Left hindlimb (tissue), 1 donor: ENCODE results near the gene SRPK2.
"Not testable (repeated sequence)": the region's sequence is repeated elsewhere in the genome, so short reads cannot be mapped to it uniquely, and the experiment has no call there.

ENCODE experiments used
- DNase-seq: peaks from one replicate; pipeline ENCODE4 v3.0.0-alpha.2; 2018

SRPK2 gene

GRCh38 chr7:105216786-105217185 lies 171.9 kb downstream of the SRPK2 start:
- DNase-seq, result no peak

DNA sequence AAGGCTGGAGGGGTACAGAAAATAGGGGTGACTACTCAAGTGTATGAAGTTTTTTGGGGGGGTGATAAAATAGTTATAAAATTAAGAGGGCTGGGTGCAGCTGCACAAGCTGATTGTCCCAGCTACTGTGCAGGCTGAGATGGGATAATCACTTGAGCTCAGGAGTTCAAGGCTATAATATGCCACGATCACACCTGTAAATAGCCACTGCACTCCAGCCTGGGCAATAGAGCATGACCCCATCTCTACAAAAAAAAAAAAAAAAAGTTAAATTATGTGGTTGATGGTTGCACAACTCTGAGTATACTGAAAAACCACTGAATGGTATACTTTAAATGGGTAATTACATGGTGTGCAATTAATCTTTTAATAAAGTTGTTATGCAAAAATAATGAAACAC lies 172.9 kb downstream of the SRPK2 start:
- DNase-seq, result no peak

DNA sequence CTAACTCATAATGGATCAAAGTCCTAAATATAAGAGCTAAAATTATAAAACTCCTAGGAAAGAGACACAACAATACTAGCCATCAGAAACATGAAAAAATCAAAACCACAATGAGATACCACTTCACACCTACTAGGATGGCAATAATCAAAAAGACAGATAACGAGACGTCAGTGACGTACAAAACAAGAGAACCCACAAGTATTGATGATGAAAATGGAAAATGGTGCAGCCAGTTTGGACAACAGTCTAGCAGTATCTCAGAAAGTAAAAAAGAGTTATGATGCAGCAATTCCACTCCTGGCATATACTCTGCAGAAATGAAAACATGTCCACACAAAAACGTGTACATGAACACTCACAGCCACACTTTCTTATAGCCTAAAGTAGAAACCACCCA lies 173.5 kb downstream of the SRPK2 start:
- no peak for DNase-seq

- DNase-seq, result no peak
These were observed 175.1 kb downstream of the SRPK2 start for GRCh38 chr7:105213611-105214010.

GRCh38 chr7:105212212-105212611 lies 176.5 kb downstream of the SRPK2 start:
- DNase-seq, result no peak

GRCh38 chr7:105210721-105211205 lies 178.0 kb downstream of the SRPK2 start:
- no peak for DNase-seq

DNA sequence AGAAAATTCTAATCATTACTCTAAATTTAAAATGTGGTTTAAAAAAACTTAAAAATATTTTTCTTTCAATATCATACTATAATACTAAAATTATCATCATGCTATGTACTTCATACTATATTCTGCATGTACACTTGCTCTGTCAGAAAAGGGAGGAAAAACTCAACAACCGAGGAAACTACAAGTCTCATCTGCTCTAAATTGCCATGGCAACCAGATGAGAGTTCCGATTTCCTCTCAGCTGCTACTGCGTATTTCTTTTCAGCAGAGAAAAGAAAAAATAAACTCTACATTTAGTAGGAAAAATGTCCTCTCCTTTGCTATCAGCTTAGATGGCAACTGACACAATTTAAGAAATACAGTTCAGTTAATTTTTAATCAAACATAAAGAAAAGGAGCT lies 178.9 kb downstream of the SRPK2 start:
- DNase-seq, result no peak

DNA sequence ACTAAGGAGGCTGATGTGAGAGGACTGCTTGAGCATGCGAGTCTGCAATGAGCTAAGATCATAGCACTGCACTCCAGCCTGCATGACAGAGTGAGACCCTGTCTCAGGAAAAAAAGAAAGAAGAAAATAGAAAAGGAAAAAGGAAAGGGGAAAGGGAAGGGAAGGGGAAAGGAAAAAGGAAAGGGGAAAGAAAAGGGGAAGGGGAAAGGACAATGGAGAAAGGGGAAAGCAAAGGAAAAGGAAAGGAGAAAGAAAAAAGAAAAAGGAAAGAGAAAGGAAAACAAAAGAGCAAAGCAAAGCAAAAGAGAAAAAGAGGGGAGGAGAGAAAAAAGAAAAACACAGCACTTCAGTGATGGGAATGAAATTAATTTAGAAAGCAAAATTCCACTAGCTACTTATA lies 179.3 kb downstream of the SRPK2 start:
- no peak for DNase-seq

- DNase-seq, result no peak
These were observed 181.7 kb downstream of the SRPK2 start for GRCh38 chr7:105206985-105207384.

- DNase-seq, result no peak
These were observed 183.0 kb downstream of the SRPK2 start for GRCh38 chr7:105205592-105206237.

GRCh38 chr7:105204953-105205352 lies 183.8 kb downstream of the SRPK2 start:
- DNase-seq, result no peak

DNA sequence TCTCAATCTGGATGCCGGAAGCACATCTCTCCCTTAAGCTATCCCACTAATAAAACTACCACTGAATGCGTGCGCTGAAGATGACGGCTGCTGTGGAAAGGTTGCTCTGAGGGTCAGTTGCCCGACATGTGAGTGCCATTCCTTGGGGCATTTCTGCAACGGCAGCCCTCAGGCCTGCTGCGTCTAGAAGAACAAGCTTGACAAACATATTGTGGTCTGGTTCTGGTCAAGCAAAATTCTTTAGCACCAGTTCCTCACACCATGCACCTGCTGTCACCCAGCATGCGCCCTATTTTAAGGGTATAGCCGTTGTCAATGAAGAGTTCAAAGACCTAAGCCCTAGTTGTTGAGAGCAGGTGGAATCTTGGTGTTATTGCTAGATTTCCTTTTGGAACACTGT lies 184.2 kb downstream of the SRPK2 start:
- no peak for DNase-seq

DNA sequence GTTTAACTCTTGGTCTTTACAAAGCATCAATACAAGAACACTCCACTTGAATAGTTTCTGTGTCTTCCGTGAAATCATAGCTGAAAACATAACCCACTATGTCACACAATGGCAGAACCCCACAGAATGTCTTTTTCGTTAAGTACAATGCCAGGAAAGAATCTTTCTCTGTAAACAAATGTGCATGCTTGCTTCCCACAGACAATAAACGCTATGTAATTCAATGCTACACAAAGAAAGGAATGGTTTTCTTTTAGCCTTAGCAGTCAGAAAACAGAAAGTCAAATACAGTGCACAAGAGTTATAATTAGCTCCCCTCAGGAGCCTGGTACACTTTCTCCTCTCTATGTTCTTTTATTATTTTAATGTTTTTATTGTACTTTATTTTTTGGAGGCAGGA lies 186.1 kb downstream of the SRPK2 start:
- no peak for DNase-seq

- DNase-seq, result no peak
These were observed 189.3 kb downstream of the SRPK2 start for GRCh38 chr7:105199386-105199785.

GRCh38 chr7:105198223-105198622 lies 190.5 kb downstream of the SRPK2 start:
- no peak for DNase-seq

DNA sequence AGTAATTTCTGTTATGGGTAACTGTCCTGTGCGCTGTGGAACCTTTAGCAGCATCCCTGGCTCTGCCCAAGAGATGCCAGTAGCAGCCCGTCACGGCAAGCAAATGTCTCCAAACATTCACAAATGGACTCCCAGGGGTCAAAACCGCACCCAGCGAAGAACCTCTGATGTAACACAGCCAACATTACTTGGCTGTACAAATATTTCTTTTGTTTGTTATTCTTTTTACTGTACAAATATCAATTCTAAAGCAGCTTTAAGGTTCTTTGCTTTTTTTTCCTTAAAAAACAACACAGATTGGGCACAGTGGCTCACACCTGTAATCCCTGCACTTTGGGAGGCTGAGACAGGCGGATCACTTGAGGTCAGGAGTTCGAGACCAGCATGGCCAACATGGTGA lies 192.2 kb downstream of the SRPK2 start:
- DNase-seq, result no peak

GRCh38 chr7:105195891-105196290 lies 192.8 kb downstream of the SRPK2 start:
- DNase-seq, result no peak

DNA sequence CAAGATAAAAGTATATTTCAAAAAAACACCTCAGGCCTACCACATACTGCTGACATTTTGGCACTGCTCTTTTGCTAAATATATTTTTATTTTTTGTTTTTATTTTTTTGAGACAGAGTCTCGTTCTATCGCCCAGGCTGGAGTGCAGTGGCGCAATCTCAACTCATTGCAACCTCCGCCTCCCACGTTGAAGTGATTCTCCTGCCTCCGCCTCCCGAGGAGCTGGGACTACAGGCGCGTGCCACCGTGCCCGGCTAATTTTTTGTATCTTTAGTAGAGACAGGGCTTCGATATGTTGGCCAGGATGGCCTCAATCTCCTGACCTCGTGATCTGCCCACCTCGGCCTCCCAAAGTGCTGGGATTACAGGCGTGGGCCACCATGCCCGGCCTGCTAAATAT lies 193.8 kb downstream of the SRPK2 start:
- not testable (repeated sequence) for DNase-seq

DNA sequence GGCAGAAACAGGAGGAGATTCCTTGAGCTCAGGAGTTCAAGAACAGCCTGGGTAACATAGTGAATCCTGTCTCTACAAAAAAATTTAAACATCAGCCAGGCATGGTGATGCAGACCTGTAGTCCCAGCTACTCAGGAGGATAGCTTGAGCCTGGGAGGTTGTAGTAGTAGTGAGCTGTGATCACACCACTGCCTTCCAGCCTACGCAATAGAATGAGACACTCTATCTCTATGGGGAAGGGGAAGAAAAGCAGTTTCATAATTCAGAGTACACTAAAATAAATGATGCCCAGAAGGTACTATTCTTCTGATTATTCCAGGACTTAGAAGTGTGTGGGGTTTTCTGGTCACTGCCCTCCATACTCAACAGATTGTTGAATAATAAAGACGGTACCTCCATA lies 197.4 kb downstream of the SRPK2 start:
- no peak for DNase-seq

DNA sequence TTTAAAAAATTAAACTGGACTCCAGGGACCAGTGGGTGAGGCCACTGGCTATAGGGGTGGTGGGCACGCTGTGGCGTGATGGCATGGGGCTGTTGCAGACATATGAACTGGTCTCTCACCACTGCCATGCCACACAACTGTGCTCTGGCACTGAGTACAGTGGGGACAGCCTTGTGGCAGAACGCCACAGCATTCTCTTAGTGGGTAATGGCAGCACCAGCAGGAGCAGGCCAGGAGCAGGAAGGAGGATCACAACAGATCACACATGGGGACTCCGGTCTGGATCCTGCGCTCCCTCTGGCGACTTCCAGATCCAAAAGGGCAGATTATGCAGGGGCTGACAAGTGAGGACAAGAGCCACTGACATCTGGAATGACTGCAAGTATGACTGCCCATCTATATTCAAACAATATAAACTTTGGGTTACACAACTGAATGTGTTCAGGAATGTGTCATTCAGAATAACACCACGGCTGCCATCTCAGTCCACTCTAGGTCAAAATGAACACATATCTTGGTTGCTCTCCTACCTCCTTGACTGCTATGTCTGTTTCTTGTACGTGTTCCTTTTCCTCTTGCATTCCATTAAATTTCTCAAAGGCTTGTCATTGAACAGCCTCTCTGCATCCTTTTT lies 198.7 kb downstream of the SRPK2 start:
- DNase-seq, result no peak

GRCh38 chr7:105188201-105188600 lies 200.5 kb downstream of the SRPK2 start:
- DNase-seq, result no peak

DNA sequence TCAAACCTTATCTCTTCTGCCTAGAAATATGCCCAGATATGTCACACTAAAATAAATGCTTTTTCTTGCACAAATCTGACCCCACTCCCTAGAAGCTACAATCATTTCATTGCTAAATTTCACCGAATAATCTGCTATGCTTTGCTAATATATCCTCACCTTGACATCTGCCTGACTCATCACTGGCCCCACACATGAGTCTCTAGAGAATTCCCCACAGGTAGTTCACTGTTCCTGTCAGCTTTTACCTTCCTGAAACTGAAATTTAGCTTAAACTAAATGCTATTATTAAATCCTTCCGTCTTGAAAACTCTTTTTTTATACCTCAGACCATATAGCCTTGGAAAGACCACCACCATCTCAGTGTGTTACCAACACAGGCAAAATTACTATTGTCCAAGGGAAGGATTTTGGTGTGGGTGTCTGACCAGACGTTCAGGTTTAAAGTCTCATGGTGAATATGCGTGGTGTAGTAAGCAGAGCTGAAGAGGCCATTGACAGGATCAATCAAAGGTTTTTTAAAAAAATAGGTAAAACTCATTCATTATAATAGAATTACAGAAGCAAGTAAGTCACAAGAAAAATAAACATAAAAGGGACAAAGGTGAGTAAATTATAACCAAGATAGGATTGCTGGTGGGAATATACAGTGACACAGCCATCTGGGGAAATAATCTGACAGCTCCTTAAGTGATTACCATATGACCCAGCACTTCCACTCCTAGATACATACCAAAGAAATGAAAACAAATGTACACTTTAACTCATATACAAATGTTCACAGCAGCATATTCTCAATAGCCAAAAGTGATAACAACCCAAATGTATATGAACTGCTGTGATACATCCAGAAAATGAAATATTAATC lies 201.2 kb downstream of the SRPK2 start:
- DNase-seq, result no peak

DNA sequence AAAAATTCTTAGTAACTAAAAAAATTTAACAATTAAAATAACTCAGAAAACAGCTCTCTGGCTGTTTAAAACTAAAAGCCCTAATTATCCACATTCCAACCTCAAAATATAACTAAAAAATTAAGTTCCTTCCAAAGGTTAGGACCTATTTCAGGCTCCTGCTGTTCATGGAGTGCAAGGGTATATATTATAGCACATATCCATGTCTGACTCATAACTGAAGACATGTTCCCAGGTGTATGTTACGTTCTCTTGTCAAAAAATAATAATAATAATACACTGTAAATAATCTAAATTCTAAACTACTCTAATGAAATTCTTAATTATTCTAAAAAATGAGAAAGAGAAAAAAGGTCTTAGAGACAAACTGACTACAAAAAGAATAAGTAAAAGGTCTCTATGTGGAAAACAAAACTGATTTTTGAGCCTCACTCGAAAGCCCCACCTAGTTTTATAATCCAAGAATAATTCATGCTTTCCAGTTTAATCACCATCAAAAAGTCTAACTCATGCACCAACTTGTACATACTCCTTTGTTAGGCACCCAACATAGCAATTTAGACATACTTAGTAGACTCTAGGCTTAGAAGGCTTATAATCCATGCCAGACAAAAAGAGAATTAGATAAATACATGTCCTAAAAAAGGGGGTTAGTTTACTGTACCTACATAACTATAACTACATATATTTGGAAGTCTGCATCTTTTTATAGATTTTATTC lies 203.3 kb downstream of the SRPK2 start:
- DNase-seq, result no peak
